LNCaP clone FGC (cell line): ENCODE data around the gene TNS1.

Source experiments
- DNase-seq: peaks from one replicate; pipeline ENCODE4 v3.0.0-alpha.2; 2011; ENCODE audit warnings: low read depth
- H3K4me3 ChIP-seq: 2 replicates; pipeline ENCODE4 v1.5.1; 2011; ENCODE audit warnings: mild to moderate bottlenecking, low read depth, low read length, control low read depth
- CTCF ChIP-seq: IDR thresholded peaks from 2 replicates; pipeline ENCODE4 v1.5.1; 2012; ENCODE audit warnings: mild to moderate bottlenecking; ENCODE audit not compliant: control insufficient read depth, insufficient read depth; ENCODE audit errors: extremely low read depth

Gene TNS1

GRCh38 chr2:218015586-218016521, 13.1 kb upstream of the TNS1 start:
- TF ChIP-seq CTCF: no peak

GRCh38 chr2:218014706-218015585, 12.2 kb upstream of the TNS1 start:
- no peak for DNase-seq
- no peak for TF ChIP-seq CTCF
- no peak overlapping the region for H3K4me3 ChIP-seq

More at GRCh38 chr2:218015586-218016521, 13.1 kb upstream of the TNS1 start:
- H3K4me3 ChIP-seq: no peak overlapping the region
- DNase-seq: no peak

GRCh38 chr2:218013289-218013688, 10.5 kb upstream of the TNS1 start:
- H3K4me3 ChIP-seq: no peak overlapping the region
- no peak for TF ChIP-seq CTCF
- DNase-seq: no peak

GRCh38 chr2:218012284-218012683, 9.5 kb upstream of the TNS1 start:
- no peak for DNase-seq
- no peak overlapping the region for H3K4me3 ChIP-seq
- no peak for TF ChIP-seq CTCF

- TF ChIP-seq CTCF: no peak
- no peak overlapping the region for H3K4me3 ChIP-seq
- no peak for DNase-seq
Measured at GRCh38 chr2:218011653-218012040, 8.9 kb upstream of the TNS1 start.

GRCh38 chr2:218010984-218011652, 8.3 kb upstream of the TNS1 start:
- no peak for TF ChIP-seq CTCF
- H3K4me3 ChIP-seq: no peak overlapping the region
- no peak for DNase-seq
